HEK293T (cell line): Measurements from ENCODE around the gene WIZ.

ENCODE experiments used
- BHLHE40 ChIP-seq: fragments of 450-650 bp; IDR thresholded peaks from 2 replicates; pipeline ENCODE4 v1.6.1; 2016; ENCODE audit warnings: mild to moderate bottlenecking, moderate library complexity, borderline replicate concordance
- ELF4 ChIP-seq: fragments of 450-650 bp; IDR thresholded peaks from 2 replicates; pipeline ENCODE4 v1.6.1; 2017; ENCODE audit warnings: antibody characterized with exemption

GRCh38 chr19:15398501-15399233 is 51.1 kb downstream of the WIZ start:
- TF ChIP-seq ELF4, result no peak
- TF ChIP-seq BHLHE40, result no peak
